Dermis microvascular lymphatic vessel endothelial cell (primary cell): ENCODE results near the gene MICU2. TPM values are rescaled to one million over a fixed set of nuclear protein-coding genes. Genes with fewer than 3 reads are reported as not detected.

Experiments
- DNase-seq, 2 donors: peaks; one replicate each; pipeline versions ENCODE4 v3.0.0 to v3.0.0-alpha.2; 2010; ENCODE audit warnings: low read depth in 2 of 2
- total RNA-seq: library from RNA; depleted of rRNA; stranded (reverse); fragments of >200 nt; gene quantifications from 2 replicates; pipeline ENCODE4 v1.2.1, GENCODE V29; 2014

The MICU2 gene
- total RNA-seq, 1 donor from 2014 or later = 26.3 TPM

DNA sequence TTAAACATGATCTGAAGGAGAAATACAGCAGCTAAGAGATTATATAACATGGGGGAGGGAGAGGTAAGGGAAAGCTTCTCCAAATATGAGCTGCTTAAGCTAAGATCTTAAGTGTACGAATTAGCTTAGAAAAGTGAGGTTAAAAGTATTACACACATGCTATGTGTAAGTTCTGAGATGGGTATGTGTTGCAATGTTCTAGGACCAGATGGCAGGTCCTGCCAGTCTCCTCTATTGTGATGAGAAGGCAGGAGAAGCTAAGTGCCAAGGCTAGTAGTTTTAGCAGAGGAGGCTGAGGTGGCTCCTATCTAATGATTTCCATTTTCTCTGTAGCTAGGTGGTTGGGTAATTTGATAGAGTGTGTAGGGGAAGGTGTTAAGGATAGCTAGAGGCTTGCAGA is 57.6 kb downstream of the MICU2 start:
- no peak for DNase-seq

GRCh38 chr13:21544515-21544914 is 59.5 kb downstream of the MICU2 start:
- DNase-seq = no peak

GRCh38 chr13:21542563-21542962 is 61.4 kb downstream of the MICU2 start:
- no peak for DNase-seq

- no peak for DNase-seq
These were observed 62.0 kb downstream of the MICU2 start for GRCh38 chr13:21541980-21542379.

DNA sequence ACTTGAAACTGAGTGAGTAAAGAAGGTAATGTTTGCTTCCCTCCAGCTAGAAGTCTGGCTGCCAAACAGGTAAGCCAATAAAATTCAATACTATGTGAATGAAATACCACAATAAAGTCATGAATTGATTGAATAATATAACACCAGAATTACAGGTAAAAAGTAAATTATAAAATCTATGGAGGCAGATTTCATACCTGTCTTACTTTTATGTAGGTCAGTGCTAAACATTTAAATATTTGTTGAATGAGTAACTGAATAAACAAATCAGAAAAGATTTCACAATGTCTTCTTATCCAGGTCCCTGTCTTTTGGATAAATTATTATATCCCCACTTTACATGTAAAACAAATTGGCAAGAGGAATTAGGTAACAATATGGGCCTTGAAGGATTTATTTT is 62.7 kb downstream of the MICU2 start:
- DNase-seq = no peak

DNA sequence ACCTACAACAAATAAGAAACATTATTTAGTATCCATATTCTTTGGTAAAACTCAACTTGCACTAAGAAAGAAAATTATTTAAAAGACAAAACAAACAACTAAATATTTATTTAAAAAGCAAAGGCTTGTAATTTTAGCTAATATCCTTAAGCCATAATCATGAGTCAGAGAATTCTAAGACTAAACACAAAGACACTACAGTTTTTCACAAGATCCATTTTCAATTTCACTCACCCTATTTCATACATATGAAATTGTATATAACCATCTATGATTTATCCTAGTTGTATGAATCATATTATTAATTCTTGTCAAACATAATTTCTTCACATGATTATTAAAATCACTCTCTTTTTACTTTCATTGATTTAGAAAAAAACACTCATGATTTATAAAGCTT is 64.3 kb downstream of the MICU2 start:
- no peak for DNase-seq

DNA sequence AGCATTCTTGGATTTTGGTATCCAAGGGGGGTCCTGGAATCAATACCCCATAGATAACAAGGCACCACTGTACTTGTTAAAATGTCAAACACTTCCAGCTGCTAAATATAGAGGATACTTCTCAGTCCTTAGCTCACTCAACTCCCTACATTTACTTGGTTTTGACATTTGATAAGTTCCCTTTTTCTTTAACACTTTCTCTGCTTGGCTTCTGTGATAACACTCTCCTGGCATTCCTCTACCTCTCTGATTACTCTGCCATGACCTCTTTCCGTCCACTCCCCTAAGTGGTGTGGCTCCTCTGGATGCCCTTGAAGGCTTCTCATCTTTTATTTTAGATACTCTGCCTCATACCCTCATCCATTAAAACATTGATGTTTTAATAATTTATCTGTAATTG is 65.2 kb downstream of the MICU2 start:
- DNase-seq = no peak

DNA sequence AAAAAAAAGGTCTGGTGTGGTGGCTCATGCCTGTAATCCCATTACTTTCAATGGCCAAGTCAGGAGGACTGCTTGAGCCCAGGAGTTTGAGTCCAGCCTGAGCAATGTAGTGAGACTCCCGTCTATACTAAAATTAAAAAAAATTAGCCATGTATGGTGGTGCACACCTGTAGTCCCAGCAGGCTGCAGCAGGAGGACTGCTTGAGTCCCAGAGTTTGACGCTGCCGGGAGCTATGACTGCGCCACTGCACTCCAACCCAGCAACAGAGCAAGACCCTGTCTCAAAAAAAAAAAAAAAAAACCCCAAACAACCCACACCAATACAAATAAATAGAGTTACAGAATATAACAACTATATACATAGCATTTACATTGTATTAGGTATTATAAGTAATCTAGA is 65.7 kb downstream of the MICU2 start:
- no peak for DNase-seq

- DNase-seq = no peak
These were observed 66.9 kb downstream of the MICU2 start for GRCh38 chr13:21537105-21537504.

GRCh38 chr13:21534760-21535159 is 69.2 kb downstream of the MICU2 start:
- DNase-seq = no peak

- DNase-seq = no peak
These were observed 72.5 kb downstream of the MICU2 start for GRCh38 chr13:21531455-21531854.

DNA sequence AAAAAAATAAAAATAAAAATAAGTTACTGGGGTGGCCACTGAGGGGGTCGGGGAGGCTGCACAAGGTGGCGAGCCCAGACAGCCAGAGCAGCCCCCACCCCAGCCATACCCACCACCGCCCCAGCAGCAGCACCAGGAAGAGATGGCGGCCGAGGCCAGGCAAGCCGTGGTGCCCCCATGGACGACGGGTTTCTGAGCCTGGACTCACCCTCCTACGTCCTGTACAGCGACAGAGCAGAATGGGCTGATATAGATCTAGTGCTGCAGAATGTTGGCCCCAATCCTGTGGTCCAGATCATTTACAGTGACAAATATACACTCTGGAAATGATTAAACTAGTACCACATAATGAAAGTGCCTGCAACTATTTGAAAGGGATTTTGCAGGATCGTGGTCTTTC is 73.3 kb downstream of the MICU2 start:
- no peak for DNase-seq

GRCh38 chr13:21529146-21529893 is 74.7 kb downstream of the MICU2 start:
- no peak for DNase-seq

- DNase-seq = no peak
These were observed 75.4 kb downstream of the MICU2 start for GRCh38 chr13:21528616-21529015.

- DNase-seq = no peak
These were observed 77.0 kb downstream of the MICU2 start for GRCh38 chr13:21526707-21527540.

- DNase-seq = no peak
These were observed 81.1 kb downstream of the MICU2 start for GRCh38 chr13:21522847-21523246.

DNA sequence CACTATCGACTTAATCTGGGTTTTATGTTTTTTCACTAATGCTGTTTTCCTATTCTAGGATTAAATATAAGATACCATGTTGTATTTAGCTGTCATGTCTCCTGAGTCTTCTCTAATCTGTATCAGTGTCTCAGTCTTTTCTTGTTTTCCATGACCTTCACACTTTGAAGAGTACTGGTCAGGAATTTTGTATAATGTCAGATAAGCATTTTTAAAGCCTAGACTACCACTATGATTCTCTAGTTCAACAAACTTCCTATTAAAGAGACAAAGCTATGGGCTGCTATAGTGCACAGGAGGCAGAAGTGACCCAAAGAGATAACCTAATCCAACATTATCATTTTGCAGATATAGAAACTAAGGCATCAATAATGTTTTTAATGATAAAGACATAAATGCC is 81.8 kb downstream of the MICU2 start:
- no peak for DNase-seq

GRCh38 chr13:21518617-21519144 is 85.3 kb downstream of the MICU2 start:
- DNase-seq = no peak

DNA sequence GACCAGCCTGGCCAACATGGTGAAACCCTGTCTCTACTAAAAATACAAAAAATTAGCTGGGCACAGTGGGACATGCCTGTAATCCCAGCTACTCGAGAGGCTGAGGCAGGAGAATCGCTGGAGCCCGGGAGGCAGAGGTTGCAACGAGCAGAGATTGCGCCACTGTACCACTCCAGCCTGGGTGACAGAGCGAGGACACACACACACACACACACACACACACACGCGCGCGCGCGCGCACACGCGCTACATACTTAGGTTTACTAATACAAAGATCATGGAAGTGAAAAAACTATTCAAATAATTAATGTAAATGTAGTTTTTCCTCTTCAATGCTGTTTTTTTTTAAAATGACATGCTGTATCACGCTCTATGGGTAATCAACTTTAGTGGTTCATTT is 86.4 kb downstream of the MICU2 start:
- DNase-seq = no peak

- no peak for DNase-seq
These were observed 87.2 kb downstream of the MICU2 start for GRCh38 chr13:21516805-21517204.

GRCh38 chr13:21511849-21512248 is 92.1 kb downstream of the MICU2 start:
- peak; percentile 27 to 41 for DNase-seq

GRCh38 chr13:21504379-21504778 is 99.6 kb downstream of the MICU2 start:
- DNase-seq = no peak

- no peak for DNase-seq
These were observed 102.3 kb downstream of the MICU2 start for GRCh38 chr13:21501686-21502085.
